ENCODE measurements around the gene NKX6-2. TPM values are rescaled to one million over a fixed set of nuclear protein-coding genes. Genes with fewer than 3 reads are reported as not detected.

NKX6-2 gene
- total and polyA plus RNA-seq, 10 of the 15 experiments (the other 5 are each of a cell fraction or from before 2014, with no cell fraction given), result 0.45 to 1.8 TPM; not detected in 8

DNA sequence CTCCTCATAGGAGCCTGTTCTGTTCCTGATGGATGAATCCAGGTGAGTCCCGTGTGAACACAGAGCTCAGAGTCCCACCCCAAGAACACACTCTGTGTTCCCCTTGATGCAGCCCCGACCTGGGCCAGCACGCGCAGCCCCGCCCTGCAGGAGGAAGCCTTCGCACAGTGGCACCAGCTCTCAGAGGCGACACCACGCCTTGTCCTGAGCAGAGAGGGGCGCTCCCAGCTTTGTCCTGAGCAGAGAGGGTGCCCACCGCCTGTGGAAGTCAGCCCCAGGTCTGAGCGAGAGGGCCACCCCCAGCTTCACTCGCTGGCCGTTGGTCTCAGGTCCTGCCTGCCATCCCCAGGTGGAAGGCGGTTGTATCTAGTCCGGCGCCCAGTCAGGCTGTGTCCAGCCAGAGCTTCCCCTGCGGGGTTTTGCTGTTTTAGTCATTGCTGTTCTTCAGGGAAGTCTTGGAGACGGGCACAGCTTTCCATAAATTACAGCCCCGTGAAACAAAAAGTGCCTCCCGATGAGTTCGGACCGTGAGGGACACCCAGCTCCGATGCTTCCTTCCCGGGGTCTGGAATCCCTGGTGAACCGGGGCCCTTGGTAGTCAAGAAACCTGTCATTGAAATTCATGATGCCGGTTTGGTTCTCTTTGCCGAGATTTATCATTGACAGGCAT lies 43.6 kb downstream of the NKX6-2 start:
- no peak overlapping the region for H2AFZ ChIP-seq (ENCODE audit: control insufficient read depth, low read depth, low read length)
- H4K20me1 ChIP-seq (ENCODE audit: control insufficient read depth, insufficient read depth), result no peaks in the 10 kb centered on the region
- RAD21 ChIA-PET (ENCODE audit: unreplicated experiment), result no interaction called here
- intact Hi-C loops (cut with micrococcal nuclease; ENCODE audit: unreplicated experiment), result no loop called here
- ATAC-seq, result no peak
- no peaks in the 10 kb centered on the region for H3K4me1 ChIP-seq (ENCODE audit: control insufficient read depth, insufficient read depth, low read length)
- CTCF ChIA-PET, result no interaction called here
- in situ Hi-C loops (cut with MboI), result no loop called here
- H3K9ac ChIP-seq (ENCODE audit: control insufficient read depth, insufficient read depth, low read length), result no peak overlapping the region
- POLR2A ChIA-PET, result no interaction called here
- FAIRE-seq, result no peak
- no peaks in the 10 kb centered on the region for H3K27me3 ChIP-seq (replicated peaks in 1 of 2; ENCODE audit: control insufficient read depth in 2 of 2, insufficient read depth in 2 of 2, low read length in 1 of 2)
- H3K36me3 ChIP-seq (ENCODE audit: control insufficient read depth in 2 of 2, insufficient read depth in 2 of 2, low read length in 1 of 2), result no peaks in the 10 kb centered on the region
- 94% methylated on average over 27 of the region's 27 CpGs for WGBS (ENCODE audit: insufficient coverage, insufficient replicate concordance, low lambda C conversion rate, missing lambda C conversion rate)
- H3K4me2 ChIP-seq (ENCODE audit: control insufficient read depth, insufficient read depth), result no peak overlapping the region
- no peak overlapping the region for H3K4me3 ChIP-seq
- no peak overlapping the region for H3K27ac ChIP-seq (ENCODE audit: control insufficient read depth, insufficient read depth)
- TF ChIP-seq, protein P1, sequence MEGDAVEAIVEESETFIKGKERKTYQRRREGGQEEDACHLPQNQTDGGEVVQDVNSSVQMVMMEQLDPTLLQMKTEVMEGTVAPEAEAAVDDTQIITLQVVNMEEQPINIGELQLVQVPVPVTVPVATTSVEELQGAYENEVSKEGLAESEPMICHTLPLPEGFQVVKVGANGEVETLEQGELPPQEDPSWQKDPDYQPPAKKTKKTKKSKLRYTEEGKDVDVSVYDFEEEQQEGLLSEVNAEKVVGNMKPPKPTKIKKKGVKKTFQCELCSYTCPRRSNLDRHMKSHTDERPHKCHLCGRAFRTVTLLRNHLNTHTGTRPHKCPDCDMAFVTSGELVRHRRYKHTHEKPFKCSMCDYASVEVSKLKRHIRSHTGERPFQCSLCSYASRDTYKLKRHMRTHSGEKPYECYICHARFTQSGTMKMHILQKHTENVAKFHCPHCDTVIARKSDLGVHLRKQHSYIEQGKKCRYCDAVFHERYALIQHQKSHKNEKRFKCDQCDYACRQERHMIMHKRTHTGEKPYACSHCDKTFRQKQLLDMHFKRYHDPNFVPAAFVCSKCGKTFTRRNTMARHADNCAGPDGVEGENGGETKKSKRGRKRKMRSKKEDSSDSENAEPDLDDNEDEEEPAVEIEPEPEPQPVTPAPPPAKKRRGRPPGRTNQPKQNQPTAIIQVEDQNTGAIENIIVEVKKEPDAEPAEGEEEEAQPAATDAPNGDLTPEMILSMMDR (IDR thresholded peaks at IDR 0.05 in 2 of 3, conservative IDR thresholded peaks at IDR 0.05 in 1 of 3; ENCODE audit: control insufficient read depth in 2 of 3, extremely low read depth in 1 of 3, insufficient read depth in 1 of 3, low read depth in 3 of 3, low read length in 3 of 3), result no peak
- TF ChIP-seq, protein P2, sequence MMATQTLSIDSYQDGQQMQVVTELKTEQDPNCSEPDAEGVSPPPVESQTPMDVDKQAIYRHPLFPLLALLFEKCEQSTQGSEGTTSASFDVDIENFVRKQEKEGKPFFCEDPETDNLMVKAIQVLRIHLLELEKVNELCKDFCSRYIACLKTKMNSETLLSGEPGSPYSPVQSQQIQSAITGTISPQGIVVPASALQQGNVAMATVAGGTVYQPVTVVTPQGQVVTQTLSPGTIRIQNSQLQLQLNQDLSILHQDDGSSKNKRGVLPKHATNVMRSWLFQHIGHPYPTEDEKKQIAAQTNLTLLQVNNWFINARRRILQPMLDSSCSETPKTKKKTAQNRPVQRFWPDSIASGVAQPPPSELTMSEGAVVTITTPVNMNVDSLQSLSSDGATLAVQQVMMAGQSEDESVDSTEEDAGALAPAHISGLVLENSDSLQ (IDR thresholded peaks at IDR 0.05), result no peak
- TF ChIP-seq, protein P3, sequence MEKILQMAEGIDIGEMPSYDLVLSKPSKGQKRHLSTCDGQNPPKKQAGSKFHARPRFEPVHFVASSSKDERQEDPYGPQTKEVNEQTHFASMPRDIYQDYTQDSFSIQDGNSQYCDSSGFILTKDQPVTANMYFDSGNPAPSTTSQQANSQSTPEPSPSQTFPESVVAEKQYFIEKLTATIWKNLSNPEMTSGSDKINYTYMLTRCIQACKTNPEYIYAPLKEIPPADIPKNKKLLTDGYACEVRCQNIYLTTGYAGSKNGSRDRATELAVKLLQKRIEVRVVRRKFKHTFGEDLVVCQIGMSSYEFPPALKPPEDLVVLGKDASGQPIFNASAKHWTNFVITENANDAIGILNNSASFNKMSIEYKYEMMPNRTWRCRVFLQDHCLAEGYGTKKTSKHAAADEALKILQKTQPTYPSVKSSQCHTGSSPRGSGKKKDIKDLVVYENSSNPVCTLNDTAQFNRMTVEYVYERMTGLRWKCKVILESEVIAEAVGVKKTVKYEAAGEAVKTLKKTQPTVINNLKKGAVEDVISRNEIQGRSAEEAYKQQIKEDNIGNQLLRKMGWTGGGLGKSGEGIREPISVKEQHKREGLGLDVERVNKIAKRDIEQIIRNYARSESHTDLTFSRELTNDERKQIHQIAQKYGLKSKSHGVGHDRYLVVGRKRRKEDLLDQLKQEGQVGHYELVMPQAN (conservative IDR thresholded peaks at IDR 0.05), result no peak
- no peak for TF ChIP-seq CEBPB (IDR thresholded peaks at IDR 0.05; ENCODE audit: borderline replicate concordance in 1 of 2, low read depth in 2 of 2, low read length in 2 of 2)
- no peak for TF ChIP-seq SIN3A (IDR thresholded peaks at IDR 0.05; ENCODE audit: low read depth, low read length)
- no peak for TF ChIP-seq MEF2A (IDR thresholded peaks at IDR 0.05; ENCODE audit: insufficient read depth, low read depth, low read length)
- TF ChIP-seq EED (IDR thresholded peaks at IDR 0.05; ENCODE audit: low read depth), result no peak
- TF ChIP-seq HDGF (IDR thresholded peaks at IDR 0.05), result no peak
- TF ChIP-seq, protein P4, sequence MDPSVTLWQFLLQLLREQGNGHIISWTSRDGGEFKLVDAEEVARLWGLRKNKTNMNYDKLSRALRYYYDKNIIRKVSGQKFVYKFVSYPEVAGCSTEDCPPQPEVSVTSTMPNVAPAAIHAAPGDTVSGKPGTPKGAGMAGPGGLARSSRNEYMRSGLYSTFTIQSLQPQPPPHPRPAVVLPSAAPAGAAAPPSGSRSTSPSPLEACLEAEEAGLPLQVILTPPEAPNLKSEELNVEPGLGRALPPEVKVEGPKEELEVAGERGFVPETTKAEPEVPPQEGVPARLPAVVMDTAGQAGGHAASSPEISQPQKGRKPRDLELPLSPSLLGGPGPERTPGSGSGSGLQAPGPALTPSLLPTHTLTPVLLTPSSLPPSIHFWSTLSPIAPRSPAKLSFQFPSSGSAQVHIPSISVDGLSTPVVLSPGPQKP (IDR thresholded peaks at IDR 0.05; ENCODE audit: low read depth, low read length), result no peak
- no peak for TF ChIP-seq RELA (IDR thresholded peaks at IDR 0.05; ENCODE audit: borderline replicate concordance, partially characterized antibody)
- no peak for TF ChIP-seq ZNF24 (IDR thresholded peaks at IDR 0.05)
- TF ChIP-seq IKZF2 (IDR thresholded peaks at IDR 0.05), result no peak
- TF ChIP-seq NFYA (IDR thresholded peaks at IDR 0.05; ENCODE audit: borderline replicate concordance, low read depth, low read length), result no peak
- no peaks in the 10 kb centered on the region for H3K9me3 ChIP-seq (replicated peaks; ENCODE audit: control insufficient read depth, insufficient read depth, low read length)
- DNase-seq (ENCODE audit: low read depth, low spot score), result no peak
- SMC1A ChIA-PET (ENCODE audit: uncharacterized antibody, unreplicated experiment), result no interaction called here
- no TSS peak for BruUV-seq (replicated peaks)
- H3K79me2 ChIP-seq (ENCODE audit: control insufficient read depth, insufficient read depth, low read length), result no peaks in the 10 kb centered on the region

Data from GM12878 (cell line).